Stimulated activated CD4-positive, alpha-beta T cell treated with anti-CD3 and anti-CD28 coated beads, Interleukin-15, amount 100 ng/mL, for 24 hours (primary cell): ENCODE results near the gene MIA.
A peak's percentile ranks its signal among the peaks of the same experiment; 100 is the strongest.
"Not testable (repeated sequence)": the region's sequence is repeated elsewhere in the genome, so short reads cannot be mapped to it uniquely, and the experiment has no call there.

Experiments
- DNase-seq: peaks from one replicate; pipeline ENCODE4 v3.0.0-alpha.2; 2020

Gene MIA

GRCh38 chr19:40750874-40751537 lies 24.3 kb upstream of the MIA start, which contains the start of gene SNRPA:
Gene SNRPA (plus strand): TSS chr19:40751203. CDS start chr19:40751409, 206 bp downstream.
- peak; percentile 98 for DNase-seq

GRCh38 chr19:40752257-40752781 lies 23.0 kb upstream of the MIA start:
- DNase-seq: peak; percentile 42

- DNase-seq: peak; percentile 86
These were observed 20.6 kb upstream of the MIA start for GRCh38 chr19:40754611-40755247.

GRCh38 chr19:40755248-40755624 lies 20.1 kb upstream of the MIA start:
- no peak for DNase-seq

GRCh38 chr19:40755791-40756190 lies 19.5 kb upstream of the MIA start:
- no peak for DNase-seq

GRCh38 chr19:40756502-40757110 lies 18.7 kb upstream of the MIA start:
- peak; percentile 60 for DNase-seq

- DNase-seq: no peak
These were observed 16.8 kb upstream of the MIA start for GRCh38 chr19:40758491-40758890.

GRCh38 chr19:40759352-40759751 lies 16.0 kb upstream of the MIA start:
- DNase-seq: no peak

GRCh38 chr19:40762754-40763470 lies 12.4 kb upstream of the MIA start:
- DNase-seq: no peak

GRCh38 chr19:40763526-40763925 lies 11.8 kb upstream of the MIA start:
- no peak for DNase-seq

- DNase-seq: no peak
These were observed 11.4 kb upstream of the MIA start for GRCh38 chr19:40763963-40764362.

GRCh38 chr19:40766385-40766784 lies 8.9 kb upstream of the MIA start:
- not testable (repeated sequence) for DNase-seq

- DNase-seq: no peak
These were observed 6.5 kb upstream of the MIA start for GRCh38 chr19:40768869-40769268.

GRCh38 chr19:40771101-40771862 lies 4.0 kb upstream of the MIA start:
- DNase-seq: not testable (repeated sequence)

- DNase-seq: no peak
These were observed 306 bp downstream of the MIA start for GRCh38 chr19:40775632-40776022.

GRCh38 chr19:40776364-40776763 lies 1.0 kb downstream of the MIA start:
- DNase-seq: no peak

- DNase-seq: peak; percentile 91
These were observed 1.8 kb downstream of the MIA start for GRCh38 chr19:40776932-40777644.

GRCh38 chr19:40777645-40777936 lies 2.3 kb downstream of the MIA start:
- DNase-seq: no peak

GRCh38 chr19:40777937-40778705 lies 2.8 kb downstream of the MIA start, which contains the start of gene RAB4B:
Gene RAB4B (plus strand): TSS chr19:40778247. CDS start chr19:40778376, 129 bp downstream.
- peak; percentile 100 for DNase-seq

- DNase-seq: no peak
These were observed 3.5 kb downstream of the MIA start for GRCh38 chr19:40778706-40779284.

GRCh38 chr19:40780582-40780981 lies 5.3 kb downstream of the MIA start:
- DNase-seq: no peak
